GM18499 (cell line): Measurements from ENCODE around the gene PTPA.
"Not testable (repeated sequence)": the region's sequence is repeated elsewhere in the genome, so short reads cannot be mapped to it uniquely, and the experiment has no call there.

ENCODE experiments used
- ATAC-seq: cut with Tn5 transposase; IDR thresholded peaks from one replicate; pipeline ENCODE4 v1.9.1; 2021; ENCODE audit warnings: moderate number of reproducible peaks; ENCODE audit not compliant: insufficient read depth, unreplicated experiment

The PTPA gene

DNA sequence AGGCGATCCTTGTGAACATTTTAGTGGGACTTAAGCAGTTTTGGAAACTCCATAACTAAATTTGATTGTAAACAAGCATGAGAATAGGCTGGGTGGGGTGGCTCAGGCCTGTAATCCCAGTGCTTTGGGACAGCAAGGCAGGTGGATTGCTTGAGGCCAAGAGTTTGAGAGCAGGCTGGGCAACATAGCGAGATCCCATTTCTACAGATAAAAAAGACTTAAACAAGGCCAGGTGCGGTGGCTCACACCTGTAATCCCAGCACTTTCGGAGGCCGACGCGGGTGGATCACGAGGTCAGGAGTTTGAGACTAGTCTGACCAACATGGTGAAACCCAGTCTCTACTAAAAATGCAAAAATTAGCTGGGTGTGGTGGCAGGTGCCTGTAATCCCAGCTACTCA, 78.8 kb downstream of the PTPA start:
- ATAC-seq = not testable (repeated sequence)

- no peak for ATAC-seq
Measured at GRCh38 chr9:129191234-129191633, 80.0 kb downstream of the PTPA start.

DNA sequence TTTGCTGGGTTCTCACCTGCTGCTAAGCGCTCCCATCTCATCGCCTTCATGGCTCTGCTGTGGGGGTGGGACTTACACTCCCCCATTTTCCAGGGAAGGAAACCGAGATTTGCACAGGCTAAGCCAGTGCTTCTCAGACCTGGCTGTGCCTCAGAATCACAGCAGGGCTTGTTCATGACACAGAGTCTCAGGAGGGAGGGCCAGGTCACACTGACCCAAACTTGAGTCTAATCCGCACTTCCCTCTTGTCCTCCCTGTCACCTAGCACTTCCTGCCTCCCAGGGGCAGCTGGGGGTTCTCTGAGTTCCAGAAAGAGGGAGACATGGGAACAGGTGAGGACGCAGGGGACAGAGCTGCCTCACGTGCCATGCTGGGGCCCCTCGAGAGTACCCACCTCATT, 82.4 kb downstream of the PTPA start:
- ATAC-seq = no peak

- ATAC-seq = no peak
Measured at GRCh38 chr9:129194221-129194620, 83.0 kb downstream of the PTPA start.

- ATAC-seq = no peak
Measured at GRCh38 chr9:129195606-129196005, 84.4 kb downstream of the PTPA start.

DNA sequence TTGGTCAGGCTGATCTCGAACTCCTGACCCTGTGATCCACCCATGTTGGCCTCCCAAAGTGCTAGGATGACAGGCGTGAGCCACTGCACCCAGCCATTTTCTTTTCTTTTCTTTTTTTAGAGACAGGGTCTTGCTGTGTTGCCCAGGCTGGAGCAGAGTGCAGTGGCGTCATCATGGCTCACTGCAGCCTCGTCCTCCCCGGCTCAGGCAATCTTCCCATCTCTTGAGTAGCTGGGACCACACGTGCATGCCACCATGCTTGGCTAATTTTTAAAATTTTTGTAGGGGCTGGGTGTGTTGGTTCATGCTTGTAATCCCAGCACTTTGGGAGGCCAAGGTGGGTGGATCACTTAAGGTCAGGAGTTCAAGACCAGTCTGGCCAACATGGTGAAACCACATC, 85.8 kb downstream of the PTPA start:
- not testable (repeated sequence) for ATAC-seq

- no peak for ATAC-seq
Measured at GRCh38 chr9:129197978-129198318, 86.7 kb downstream of the PTPA start.
